CD4-positive, alpha-beta memory T cell (primary cell): ENCODE results near the gene GOSR1. TPM values are rescaled to one million over a fixed set of nuclear protein-coding genes. Genes with fewer than 3 reads are reported as not detected.
"Not testable (repeated sequence)": the region's sequence is repeated elsewhere in the genome, so short reads cannot be mapped to it uniquely, and the experiment has no call there.

Experiments used
- CTCF ChIA-PET: fragments of 350-600 bp; sonication (Branson Sonifier 250); formaldehyde crosslinking; loops from one replicate; lab custom pipeline; 2021; ENCODE audit warnings: inconsistent platforms; ENCODE audit not compliant: partially characterized antibody; lab: Charles Lee
- POLR2A ChIA-PET: fragments of 350-600 bp; sonication (Branson Sonifier 250); formaldehyde crosslinking; loops from one replicate; lab custom pipeline; 2021; ENCODE audit not compliant: partially characterized antibody; lab: Charles Lee
- DNase-seq, 5 donors: peaks; one replicate each; pipeline versions ENCODE4 v3.0.0 to v3.0.0-alpha.2; 2020 to 2022; ENCODE audit warnings: mixed read lengths in 1 of 5
- H3K27ac ChIP-seq: one replicate; pipeline ENCODE4 v1.7.0; 2013; ENCODE audit warnings: low read depth, low read length
- H3K27me3 ChIP-seq: 2 replicates; pipeline ENCODE4 v1.7.0; 2013; ENCODE audit warnings: mild to moderate bottlenecking, low read length, moderate library complexity; ENCODE audit not compliant: insufficient read depth
- H3K36me3 ChIP-seq: 2 replicates; pipeline ENCODE4 v1.7.0; 2013; ENCODE audit warnings: mild to moderate bottlenecking, low read length, moderate library complexity; ENCODE audit not compliant: insufficient read depth
- H3K4me1 ChIP-seq: 2 replicates; pipeline ENCODE4 v1.7.0; 2013; ENCODE audit warnings: mild to moderate bottlenecking, low read length, moderate library complexity; ENCODE audit not compliant: insufficient read depth
- H3K4me3 ChIP-seq, 2 donors: one replicate each; pipeline ENCODE4 v1.7.0; 2013; ENCODE audit warnings: low read length in 2 of 2, mild to moderate bottlenecking in 1 of 2
- H3K9me3 ChIP-seq, 2 donors: one replicate each; pipeline ENCODE4 v1.7.0; 2013; ENCODE audit warnings: low read length in 2 of 2, control low read depth in 1 of 2; ENCODE audit not compliant: control insufficient read depth in 1 of 2
- H3K27ac Mint-ChIP-seq, 7 donors: one replicate each; pipeline ENCODE4 v1.8.0; 2020 to 2021; ENCODE audit warnings: mixed read lengths in 7 of 7, mild to moderate bottlenecking in 6 of 7, inconsistent platforms in 3 of 7, moderate library complexity in 3 of 7
- H3K27me3 Mint-ChIP-seq, 2 donors: one replicate each; pipeline ENCODE4 v1.8.0; 2020 to 2021; ENCODE audit warnings: mixed read lengths in 2 of 2
- H3K36me3 Mint-ChIP-seq, 2 donors: one replicate each; pipeline ENCODE4 v1.8.0; 2020 to 2021; ENCODE audit warnings: mixed read lengths in 2 of 2, inconsistent platforms in 1 of 2, mild to moderate bottlenecking in 1 of 2
- H3K4me1 Mint-ChIP-seq, 4 donors: one replicate each; pipeline ENCODE4 v1.8.0; 2020 to 2021; ENCODE audit warnings: mixed read lengths in 4 of 4, mild to moderate bottlenecking in 1 of 4
- H3K4me3 Mint-ChIP-seq, 8 donors: one replicate each; pipeline ENCODE4 v1.8.0; 2020 to 2021; ENCODE audit warnings: mixed read lengths in 8 of 8, mild to moderate bottlenecking in 7 of 8, moderate library complexity in 6 of 8, inconsistent platforms in 3 of 8
- H3K9me3 Mint-ChIP-seq, 8 donors: one replicate each; pipeline ENCODE4 v1.8.0; 2020 to 2021; ENCODE audit warnings: mixed read lengths in 8 of 8, mild to moderate bottlenecking in 5 of 8, inconsistent platforms in 3 of 8, moderate library complexity in 1 of 8
- intact Hi-C: fragments of 100-400 bp; cut with micrococcal nuclease; formaldehyde crosslinking; loops from one replicate; pipeline ENCODE4 v1.15.1; 2023
- polyA plus RNA-seq, 2 donors: library from polyadenylated mRNA; unstranded; fragments of 300-500 nt; fragmentation: Illumina TruSeq; gene quantifications; one replicate each; pipeline ENCODE4 v1.2.3, GENCODE V29; 2021
- total RNA-seq, 2 experiments: library from RNA; stranded (reverse); gene quantifications; one replicate each; pipeline ENCODE4 v1.2.3, GENCODE V29; 2021

GOSR1 gene
- total and polyA plus RNA-seq, 4 experiments from 2014 or later = 39.2 to 64.5 (median 59.5) TPM

DNA sequence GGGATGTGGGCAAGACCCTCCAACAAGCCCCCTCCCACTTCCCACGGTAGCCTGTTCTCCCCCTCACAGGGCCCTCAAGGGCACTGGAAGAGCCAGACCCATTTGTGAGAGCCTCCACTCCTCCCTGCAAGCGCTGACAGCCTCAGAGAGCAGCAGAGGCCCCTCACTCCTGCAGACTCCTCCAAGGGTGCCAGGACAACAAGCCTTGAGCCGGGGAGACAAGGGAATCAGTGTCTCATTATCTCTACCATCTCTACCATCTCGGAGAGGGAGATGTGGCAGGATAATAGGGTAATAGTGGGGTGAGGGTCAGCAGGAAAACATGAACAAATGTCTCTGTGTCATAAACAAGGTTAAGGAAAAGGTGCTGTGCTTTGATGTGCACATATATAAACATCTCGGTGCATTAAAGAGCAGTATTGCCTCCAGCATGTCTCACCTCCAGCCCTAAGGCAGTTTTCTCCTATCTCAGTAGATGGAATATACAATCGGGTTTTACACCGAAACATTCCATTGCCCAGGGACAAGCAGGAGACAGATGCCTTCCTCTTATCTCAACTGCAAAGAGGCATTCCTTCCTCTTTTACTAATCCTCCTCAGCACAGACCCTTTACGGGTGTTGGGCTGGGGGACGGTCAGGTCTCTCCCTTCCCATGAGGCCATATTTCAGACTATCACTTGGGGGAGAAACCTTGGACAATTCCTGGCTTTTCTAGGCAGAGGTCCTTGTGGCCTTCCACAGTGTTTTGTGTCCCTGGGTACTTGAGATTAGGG is 86.1 kb downstream of the GOSR1 start:
- Mint-ChIP-seq H3K27ac (peak overlapping the region in 1 of 7 donors; percentile 12), H3K27me3 (peaks cover 4 to 10% of the 10 kb centered on the region in 2 donors)
- H3K4me1 ChIP-seq, POLR2A ChIA-PET, H3K4me3 ChIP-seq, H3K4me1 Mint-ChIP-seq, intact Hi-C loops, H3K36me3 Mint-ChIP-seq, H3K9me3 Mint-ChIP-seq, H3K9me3 ChIP-seq, H3K27me3 ChIP-seq, CTCF ChIA-PET, H3K36me3 ChIP-seq, H3K4me3 Mint-ChIP-seq, H3K27ac ChIP-seq, DNase-seq: not testable (repeated sequence)

- DNase-seq, CTCF ChIA-PET, H3K36me3 Mint-ChIP-seq, H3K9me3 ChIP-seq, POLR2A ChIA-PET, H3K36me3 ChIP-seq, intact Hi-C loops, H3K4me1 ChIP-seq, H3K27me3 ChIP-seq, H3K4me3 Mint-ChIP-seq, H3K27ac ChIP-seq, H3K9me3 Mint-ChIP-seq, H3K4me1 Mint-ChIP-seq, H3K4me3 ChIP-seq: not testable (repeated sequence)
- peak overlapping the region in 1 of 7 donors; percentile 12 for H3K27ac Mint-ChIP-seq
- peaks cover 5 to 13% of the 10 kb centered on the region in 2 donors for H3K27me3 Mint-ChIP-seq
These were observed 86.7 kb downstream of the GOSR1 start for GRCh38 chr17:30563905-30564390.

DNA sequence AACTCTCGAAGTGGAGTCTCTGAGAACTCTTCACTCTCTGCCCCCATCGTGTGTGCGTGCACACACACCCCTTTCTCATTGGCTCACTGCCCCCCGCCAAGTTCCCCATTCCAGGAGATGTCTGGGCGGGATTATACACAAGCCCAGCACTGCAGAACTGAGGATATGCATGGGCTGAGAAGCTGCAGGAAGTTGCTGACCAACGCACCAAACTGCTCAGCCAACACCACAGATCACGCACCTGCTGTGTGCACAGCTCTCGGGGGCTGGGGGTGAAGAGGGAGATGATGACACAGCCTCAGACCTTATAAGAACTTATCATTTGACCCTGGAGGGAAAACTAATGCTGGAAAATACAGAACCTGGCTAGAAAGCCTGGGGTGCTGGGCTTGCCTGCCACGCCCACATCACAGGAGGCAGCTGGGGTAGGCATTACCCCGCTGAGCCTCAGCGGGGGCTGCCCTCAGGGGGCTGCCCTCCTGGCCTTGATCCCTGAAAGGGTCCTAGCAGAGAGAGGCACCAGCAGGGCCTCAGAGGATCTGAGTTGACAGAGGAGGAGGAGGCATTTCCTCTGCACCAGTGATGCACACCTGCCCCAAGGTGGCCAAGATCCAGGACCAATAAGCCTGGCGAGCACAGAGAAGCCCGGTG is 87.3 kb downstream of the GOSR1 start:
- peak overlapping the region in 1 of 8 donors; percentile 29 for H3K4me3 Mint-ChIP-seq
- H3K9me3 Mint-ChIP-seq, H3K36me3 Mint-ChIP-seq, H3K4me1 Mint-ChIP-seq, H3K36me3 ChIP-seq, intact Hi-C loops, DNase-seq, H3K27ac ChIP-seq, H3K27me3 ChIP-seq, H3K4me3 ChIP-seq, CTCF ChIA-PET, POLR2A ChIA-PET, H3K9me3 ChIP-seq, H3K4me1 ChIP-seq: not testable (repeated sequence)
- H3K27ac Mint-ChIP-seq = peak overlapping the region in 1 of 7 donors; percentile 62
- H3K27me3 Mint-ChIP-seq = peaks cover 5 to 14% of the 10 kb centered on the region in 2 donors

- DNase-seq = no peak
- H3K4me3 Mint-ChIP-seq = no peak overlapping the region
- ChIA-PET CTCF (no interaction called here), POLR2A (no interaction called here)
- H3K9me3 Mint-ChIP-seq = no peaks in the 10 kb centered on the region
- no peaks in the 10 kb centered on the region for H3K4me1 Mint-ChIP-seq
- H3K4me1 ChIP-seq = no peaks in the 10 kb centered on the region
- H3K36me3 Mint-ChIP-seq = no peaks in the 10 kb centered on the region
- H3K27ac Mint-ChIP-seq = no peak overlapping the region
- no peaks in the 10 kb centered on the region for H3K9me3 ChIP-seq
- H3K4me3 ChIP-seq = no peak overlapping the region
- no peak overlapping the region for H3K27ac ChIP-seq
- peaks cover 5 to 14% of the 10 kb centered on the region in 2 donors for H3K27me3 Mint-ChIP-seq
- no peaks in the 10 kb centered on the region for H3K27me3 ChIP-seq
- H3K36me3 ChIP-seq = no peaks in the 10 kb centered on the region
- intact Hi-C loops = no loop called here
These were observed 88.1 kb downstream of the GOSR1 start for GRCh38 chr17:30565073-30565935.

- H3K9me3 ChIP-seq, H3K27ac ChIP-seq, H3K4me3 ChIP-seq, DNase-seq, H3K9me3 Mint-ChIP-seq, POLR2A ChIA-PET, H3K4me3 Mint-ChIP-seq, H3K27me3 ChIP-seq, intact Hi-C loops, H3K36me3 Mint-ChIP-seq, H3K4me1 ChIP-seq, CTCF ChIA-PET, H3K27ac Mint-ChIP-seq, H3K4me1 Mint-ChIP-seq, H3K36me3 ChIP-seq: not testable (repeated sequence)
- peaks cover 5 to 14% of the 10 kb centered on the region in 2 donors for H3K27me3 Mint-ChIP-seq
These were observed 88.9 kb downstream of the GOSR1 start for GRCh38 chr17:30566104-30566503.

DNA sequence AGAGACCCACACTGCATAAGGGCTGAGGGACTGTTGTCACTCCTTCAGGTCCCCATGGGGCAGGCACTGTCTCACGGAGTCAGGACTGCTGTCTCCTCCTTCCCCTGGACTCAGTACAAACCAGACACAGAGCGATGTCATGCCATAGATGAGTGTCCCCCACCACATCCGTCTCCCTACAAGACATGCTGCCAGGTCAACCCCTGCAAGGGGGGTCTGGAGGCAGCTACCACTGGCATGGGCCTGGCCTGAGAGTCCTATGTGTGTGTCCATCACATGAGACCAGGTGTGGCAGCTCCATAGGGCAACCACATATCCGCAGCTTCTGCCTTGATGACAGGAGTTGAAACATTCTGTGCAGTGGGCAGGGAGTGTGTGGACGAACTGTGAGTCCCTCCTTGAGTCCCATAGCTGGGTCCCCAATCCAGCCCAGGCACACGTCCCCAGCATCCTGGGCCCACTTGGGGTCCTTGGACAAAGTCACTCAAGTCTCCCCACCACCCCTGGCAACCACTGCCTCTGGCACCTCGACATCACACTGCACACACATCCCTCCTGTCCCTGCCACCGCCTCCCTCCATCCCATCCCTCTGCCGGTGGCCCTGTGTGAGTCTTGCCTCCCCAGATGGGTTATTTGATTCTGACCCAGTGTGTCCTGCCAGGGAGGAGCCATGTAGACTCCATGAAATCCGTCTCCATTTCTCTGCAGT is 89.5 kb downstream of the GOSR1 start:
- H3K27ac ChIP-seq, H3K36me3 Mint-ChIP-seq, intact Hi-C loops, H3K9me3 Mint-ChIP-seq, POLR2A ChIA-PET, H3K4me3 ChIP-seq, H3K36me3 ChIP-seq, H3K27ac Mint-ChIP-seq, DNase-seq, H3K4me3 Mint-ChIP-seq, H3K9me3 ChIP-seq, H3K4me1 ChIP-seq, CTCF ChIA-PET, H3K27me3 ChIP-seq, H3K4me1 Mint-ChIP-seq: not testable (repeated sequence)
- H3K27me3 Mint-ChIP-seq = peaks cover 5 to 11% of the 10 kb centered on the region in 2 donors
